ENCODE measurements around the gene R3HDM2.

GRCh38 chr12:57235017-57235727 lies 195.7 kb downstream of the R3HDM2 start:
- TF ChIP-seq CTCF (IDR thresholded peaks at IDR 0.05) (no peak), POLR2A (IDR thresholded peaks at IDR 0.05) (no peak)

Measured in adrenal gland (tissue), 5 donors.